Activated CD8-positive, alpha-beta T cell treated with anti-CD3 and anti-CD28 coated beads for 36 hours (primary cell): Measurements from ENCODE around the gene RILPL2. TPM values are rescaled to one million over a fixed set of nuclear protein-coding genes. Genes with fewer than 3 reads are reported as not detected.
"Not testable (repeated sequence)": the region's sequence is repeated elsewhere in the genome, so short reads cannot be mapped to it uniquely, and the experiment has no call there.

Source experiments
- ATAC-seq: fragments of 200-7000 bp; cut with Tn5 transposase; one replicate; pipeline ENCODE4 v1.10.0; 2021; ENCODE audit warnings: mild to moderate bottlenecking, moderate library complexity
- CTCF ChIA-PET: fragments of 350-600 bp; sonication (Branson Sonifier 250); formaldehyde crosslinking; loops from one replicate; lab custom pipeline; 2021; ENCODE audit warnings: antibody characterized with exemption; lab: Charles Lee
- POLR2A ChIA-PET: fragments of 350-600 bp; sonication (Branson Sonifier 250); formaldehyde crosslinking; loops from one replicate; lab custom pipeline; 2021; ENCODE audit warnings: antibody characterized with exemption; lab: Charles Lee
- DNase-seq: peaks from one replicate; pipeline ENCODE4 v3.0.0-alpha.2; 2020
- H3K27ac Mint-ChIP-seq: one replicate; pipeline ENCODE4 v1.8.0; 2021; ENCODE audit warnings: mild to moderate bottlenecking, mixed read lengths
- H3K27me3 Mint-ChIP-seq: one replicate; pipeline ENCODE4 v1.8.0; 2021; ENCODE audit warnings: mixed read lengths
- H3K36me3 Mint-ChIP-seq: one replicate; pipeline ENCODE4 v1.8.0; 2021; ENCODE audit warnings: low read depth, mixed read lengths
- H3K4me1 Mint-ChIP-seq: one replicate; pipeline ENCODE4 v1.8.0; 2021; ENCODE audit warnings: low read depth, mixed read lengths
- H3K4me3 Mint-ChIP-seq: one replicate; pipeline ENCODE4 v1.8.0; 2021; ENCODE audit warnings: mild to moderate bottlenecking, moderate library complexity, mixed read lengths
- H3K9me3 Mint-ChIP-seq: one replicate; pipeline ENCODE4 v1.8.0; 2021; ENCODE audit warnings: mixed read lengths
- CTCF ChIP-seq: fragments of 200-600 bp; IDR thresholded peaks from one replicate; pipeline ENCODE4 v1.8.0; 2022; ENCODE audit warnings: antibody characterized with exemption, mild to moderate bottlenecking
- intact Hi-C: fragments of 100-400 bp; cut with micrococcal nuclease; formaldehyde crosslinking; loops from one replicate; pipeline ENCODE4 v1.10.0; 2022
- total RNA-seq, 2 experiments: library from RNA; stranded (reverse); gene quantifications; one replicate each; pipeline ENCODE4 v1.2.3, GENCODE V29; 2021

RILPL2 gene
- total RNA-seq, 2 experiments from 2014 or later, result 9.0 to 9.3 TPM

GRCh38 chr12:123388951-123389559, 47.4 kb downstream of the RILPL2 start:
- intact Hi-C loops, result no loop called here
- TF ChIP-seq CTCF, result no peak
- H3K27ac Mint-ChIP-seq, result no peak overlapping the region
- H3K4me3 Mint-ChIP-seq, result no peak overlapping the region
- H3K27me3 Mint-ChIP-seq, result no peaks in the 10 kb centered on the region
- H3K36me3 Mint-ChIP-seq, result peaks cover 32% of the 10 kb centered on the region
- ATAC-seq (no peak), DNase-seq (no peak)
- H3K9me3 Mint-ChIP-seq, result no peaks in the 10 kb centered on the region
- CTCF ChIA-PET, result interaction anchor here (1.3 to 6.1 kb wide), 2 partner anchors 22 to 193 kb away, joined by 7 to 35 read pairs; no protein-coding TSS in a partner anchor
- POLR2A ChIA-PET, result interaction anchor here (2.1 kb wide), 1 partner anchor 24 kb away, joined by 13 read pairs; the partner anchor contains the start of gene SBNO1
- H3K4me1 Mint-ChIP-seq, result peaks cover 36% of the 10 kb centered on the region

GRCh38 chr12:123388177-123388950, 48.1 kb downstream of the RILPL2 start:
- POLR2A ChIA-PET, result interaction anchor here (0.8 to 2.1 kb wide), 6 partner anchors 24 to 196 kb away, joined by 3 to 13 read pairs (median 4); partner anchors contain the start of genes SBNO1 and TMED2
- H3K4me3 Mint-ChIP-seq, result peak overlapping the region; percentile 77
- TF ChIP-seq CTCF, result no peak

GRCh38 chr12:123387508-123388176, 48.8 kb downstream of the RILPL2 start:
- DNase-seq (peak; percentile 12), ATAC-seq (no peak)
- peak overlapping the region; percentile 85 for H3K27ac Mint-ChIP-seq
- no peaks in the 10 kb centered on the region for H3K9me3 Mint-ChIP-seq
- peaks cover 27% of the 10 kb centered on the region for H3K36me3 Mint-ChIP-seq
- ChIA-PET CTCF (interaction anchor here (1.3 to 6.1 kb wide), 2 partner anchors 21 to 195 kb away, joined by 7 to 35 read pairs; no protein-coding TSS in a partner anchor), POLR2A (interaction anchor here (0.8 to 2.1 kb wide), 6 partner anchors 23 to 197 kb away, joined by 3 to 13 read pairs (median 4); partner anchors contain the start of genes SBNO1 and TMED2)
- peak overlapping the region; percentile 77 for H3K4me3 Mint-ChIP-seq
- intact Hi-C loops, result no loop called here
- TF ChIP-seq CTCF, result no peak
- peaks cover 31% of the 10 kb centered on the region for H3K4me1 Mint-ChIP-seq
- no peaks in the 10 kb centered on the region for H3K27me3 Mint-ChIP-seq

More at GRCh38 chr12:123388177-123388950, 48.1 kb downstream of the RILPL2 start:
- DNase-seq (peak; percentile 85), ATAC-seq (peak; percentile 44)
- Mint-ChIP-seq H3K9me3 (no peaks in the 10 kb centered on the region), H3K27ac (peak overlapping the region; percentile 85), H3K27me3 (no peaks in the 10 kb centered on the region), H3K36me3 (peaks cover 32% of the 10 kb centered on the region), H3K4me1 (peaks cover 35% of the 10 kb centered on the region)
- intact Hi-C loops, result no loop called here
- CTCF ChIA-PET, result interaction anchor here (1.3 to 6.1 kb wide), 2 partner anchors 22 to 194 kb away, joined by 7 to 35 read pairs; no protein-coding TSS in a partner anchor

- ATAC-seq, H3K9me3 Mint-ChIP-seq, H3K4me3 Mint-ChIP-seq, DNase-seq, H3K27me3 Mint-ChIP-seq, intact Hi-C loops, H3K27ac Mint-ChIP-seq, H3K36me3 Mint-ChIP-seq: not testable (repeated sequence)
- ChIA-PET CTCF (interaction anchor here (1.2 to 6.1 kb wide), 3 partner anchors 15 to 197 kb away, joined by 3 to 35 read pairs (median 11); no protein-coding TSS in a partner anchor), POLR2A (interaction anchor here (3.5 kb wide), 1 partner anchor 21 kb away, joined by 26 read pairs; the partner anchor contains the start of gene SBNO1)
- peaks cover 23% of the 10 kb centered on the region for H3K4me1 Mint-ChIP-seq
Observed at GRCh38 chr12:123385536-123385935, 50.9 kb downstream of the RILPL2 start.

- ATAC-seq (no peak), DNase-seq (no peak)
- intact Hi-C loops, result no loop called here
- no peak for TF ChIP-seq CTCF
- ChIA-PET POLR2A (interaction anchor here (0.6 to 3.5 kb wide), 2 partner anchors 20 to 218 kb away, joined by 3 to 26 read pairs; partner anchors contain the start of gene SBNO1), CTCF (interaction anchor here (1.2 to 6.1 kb wide), 3 partner anchors 14 to 197 kb away, joined by 3 to 35 read pairs (median 11); no protein-coding TSS in a partner anchor)
- Mint-ChIP-seq H3K9me3 (no peaks in the 10 kb centered on the region), H3K4me1 (peaks cover 18% of the 10 kb centered on the region), H3K36me3 (peaks cover 2% of the 10 kb centered on the region), H3K27ac (no peak overlapping the region), H3K4me3 (peak overlapping the region; percentile 86), H3K27me3 (no peaks in the 10 kb centered on the region)
Observed at GRCh38 chr12:123384994-123385376, 51.5 kb downstream of the RILPL2 start.
